Stimulated activated CD4-positive, alpha-beta T cell treated with anti-CD3 and anti-CD28 coated beads, TNF-alpha, amount 100 ng/mL, for 48 hours (primary cell): Measurements from ENCODE around the gene PRMT7.

Experiments
- DNase-seq, 3 donors: peaks; one replicate each; pipeline ENCODE4 v3.0.0-alpha.2; 2020; ENCODE audit warnings: low read depth in 3 of 3

PRMT7 gene

DNA sequence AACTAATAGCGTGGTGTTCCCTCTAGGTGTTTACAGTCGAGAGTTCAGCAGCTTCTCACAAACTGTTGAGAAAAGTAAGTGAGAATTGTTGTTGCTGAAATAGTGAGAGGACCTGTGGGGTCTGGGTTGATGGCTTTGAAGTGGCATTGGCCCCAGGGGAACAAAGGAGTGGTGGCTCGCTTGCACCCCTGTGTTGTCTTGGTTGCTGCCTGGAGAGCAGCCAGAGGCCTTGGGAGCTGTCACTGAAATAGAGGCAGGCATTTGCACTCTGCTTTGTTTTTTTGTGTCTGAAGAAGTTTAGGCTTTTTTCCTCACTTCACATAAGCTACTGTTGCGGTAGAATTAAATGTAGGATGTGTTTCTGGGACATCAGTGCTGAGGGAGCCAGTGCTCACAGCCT lies 36.8 kb downstream of the PRMT7 start:
- no peak for DNase-seq

GRCh38 chr16:68348639-68349445 lies 38.0 kb downstream of the PRMT7 start:
- DNase-seq, result no peak

DNA sequence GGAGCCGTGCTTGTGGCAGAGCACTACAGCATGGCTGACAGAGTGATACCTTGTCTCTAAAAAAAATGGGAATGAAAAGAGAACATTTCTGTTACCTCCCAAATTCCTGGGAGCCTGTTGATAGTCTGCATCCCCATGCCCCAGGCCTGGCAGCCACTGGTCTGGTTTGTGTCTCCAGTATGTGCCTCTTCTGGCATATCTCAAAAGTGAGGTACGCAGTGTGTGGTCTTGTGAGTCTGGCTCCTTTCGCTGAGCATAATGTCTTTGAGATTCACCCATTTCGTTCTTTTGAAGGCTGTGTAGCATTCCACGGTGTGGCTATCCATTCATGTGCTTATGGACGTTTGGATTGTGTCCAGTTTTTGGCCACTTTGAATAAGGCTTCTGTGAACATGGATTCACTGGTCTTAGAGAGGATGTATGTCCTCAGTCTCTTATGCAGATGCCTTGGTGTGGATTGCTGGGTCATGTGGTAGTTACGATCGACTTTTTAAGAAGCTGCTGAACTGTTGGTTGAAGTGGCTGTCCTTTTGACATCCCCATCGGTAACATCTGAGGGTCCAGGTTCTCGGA lies 39.1 kb downstream of the PRMT7 start:
- no peak for DNase-seq

GRCh38 chr16:68350813-68351350 lies 40.1 kb downstream of the PRMT7 start:
- DNase-seq, result no peak

DNA sequence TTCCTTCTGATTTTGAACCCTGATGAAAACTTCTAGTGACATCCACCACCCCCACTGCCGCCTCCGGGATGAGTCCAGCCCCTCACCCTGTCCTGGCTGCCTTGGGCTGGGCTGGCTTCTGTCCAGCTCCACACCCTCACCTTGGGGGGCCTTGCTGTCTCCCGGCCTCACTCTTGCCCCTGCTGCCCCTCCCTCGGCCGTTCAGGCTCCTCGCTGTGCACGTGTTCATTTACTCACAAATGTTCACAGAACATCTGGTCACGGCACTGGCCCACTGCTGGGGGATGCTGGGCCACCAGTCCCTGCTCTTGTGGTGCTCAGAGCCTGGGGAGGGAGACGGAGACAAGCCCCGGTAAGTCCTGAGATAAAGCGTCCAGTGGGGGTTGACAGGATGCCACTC lies 40.6 kb downstream of the PRMT7 start:
- DNase-seq, result no peak

DNA sequence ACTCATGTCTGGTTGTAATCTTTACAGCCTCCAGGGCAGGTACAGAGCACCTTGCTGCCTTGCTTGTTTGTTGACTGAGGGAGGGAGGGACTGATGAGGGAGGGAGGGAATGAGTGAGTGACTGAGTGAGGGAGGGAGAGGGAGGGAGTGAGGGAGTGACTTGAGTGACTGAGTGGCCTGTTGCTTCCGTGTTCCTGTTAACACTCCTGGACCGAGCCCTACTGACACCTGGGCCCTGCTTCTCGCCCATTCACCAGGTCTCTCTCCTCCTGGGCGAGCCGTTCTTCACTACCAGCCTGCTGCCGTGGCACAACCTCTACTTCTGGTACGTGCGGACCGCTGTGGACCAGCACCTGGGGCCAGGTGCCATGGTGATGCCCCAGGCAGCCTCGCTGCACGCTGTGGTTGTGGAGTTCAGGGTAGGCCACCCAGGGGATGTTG lies 41.2 kb downstream of the PRMT7 start:
- no peak for DNase-seq

DNA sequence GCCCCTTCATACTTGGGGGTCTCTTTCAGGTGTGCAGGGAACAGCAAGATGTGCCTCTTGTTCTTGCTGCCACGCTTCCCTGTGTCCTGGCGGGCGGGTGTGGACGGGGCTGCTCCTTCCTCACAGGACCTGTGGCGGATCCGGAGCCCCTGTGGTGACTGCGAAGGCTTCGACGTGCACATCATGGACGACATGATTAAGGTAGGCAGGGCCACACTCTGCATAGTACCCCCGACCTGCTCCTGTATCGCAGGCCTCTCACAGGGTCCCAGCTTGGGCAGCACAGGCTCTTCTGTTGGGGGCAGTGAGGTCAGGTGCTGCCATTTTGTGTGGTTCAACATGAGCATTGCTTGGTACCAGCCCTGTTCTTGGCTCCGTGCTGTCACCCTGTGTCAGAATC lies 42.5 kb downstream of the PRMT7 start:
- DNase-seq, result no peak

DNA sequence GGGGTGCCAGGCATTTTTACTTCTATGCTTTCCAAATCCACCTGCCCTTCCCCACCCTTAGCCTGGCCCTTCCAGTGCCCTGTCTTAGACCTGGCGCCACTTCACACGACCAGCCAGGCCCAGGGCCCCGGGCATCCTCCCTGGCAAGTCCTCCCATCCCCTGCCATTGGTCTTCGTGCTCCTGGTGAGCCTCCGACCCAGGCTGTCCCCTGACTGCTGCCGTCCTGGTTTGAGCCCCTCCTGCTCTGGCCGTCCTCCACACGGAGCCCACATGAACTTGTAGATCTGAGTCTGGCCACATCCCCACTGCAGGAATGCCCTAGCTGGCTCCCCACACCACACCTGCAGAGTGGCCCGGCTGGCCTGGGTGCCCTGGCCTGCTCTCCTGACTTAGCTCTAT lies 44.0 kb downstream of the PRMT7 start:
- no peak for DNase-seq

DNA sequence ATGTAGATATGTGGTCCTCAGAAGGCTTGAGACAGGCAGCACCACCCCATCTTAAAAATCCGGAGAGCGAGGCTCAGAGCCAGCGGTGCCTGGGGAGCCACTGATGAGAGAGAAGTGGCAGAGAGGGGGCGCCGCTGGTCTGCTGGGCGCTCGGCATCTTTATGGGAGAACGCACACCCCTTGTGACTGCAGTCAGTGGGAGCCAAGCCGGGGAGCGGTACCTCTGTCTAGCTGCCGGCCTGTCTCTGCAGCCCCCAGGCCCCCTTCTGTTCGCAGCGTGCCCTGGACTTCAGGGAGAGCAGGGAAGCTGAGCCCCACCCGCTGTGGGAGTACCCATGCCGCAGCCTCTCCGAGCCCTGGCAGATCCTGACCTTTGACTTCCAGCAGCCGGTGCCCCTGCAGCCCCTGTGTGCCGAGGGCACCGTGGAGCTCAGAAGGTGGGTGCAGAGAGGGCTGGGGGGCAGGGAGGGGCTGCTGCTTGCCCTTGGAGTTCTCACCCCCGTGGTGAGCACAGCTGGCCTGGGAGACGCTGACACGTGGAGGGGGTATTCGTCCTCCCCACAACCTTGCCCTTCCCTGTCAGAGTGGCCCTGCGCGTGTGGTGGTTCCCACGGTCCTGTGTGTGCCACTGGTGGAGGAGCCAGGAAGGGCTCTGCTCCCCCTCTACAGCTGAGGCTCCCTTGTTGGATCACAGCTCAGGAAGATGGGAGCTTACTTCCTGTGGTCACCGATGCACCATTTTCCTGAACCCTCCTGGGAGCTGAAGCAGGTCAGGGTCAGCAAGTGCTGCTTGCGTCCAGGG lies 44.8 kb downstream of the PRMT7 start:
- DNase-seq, result no peak

DNA sequence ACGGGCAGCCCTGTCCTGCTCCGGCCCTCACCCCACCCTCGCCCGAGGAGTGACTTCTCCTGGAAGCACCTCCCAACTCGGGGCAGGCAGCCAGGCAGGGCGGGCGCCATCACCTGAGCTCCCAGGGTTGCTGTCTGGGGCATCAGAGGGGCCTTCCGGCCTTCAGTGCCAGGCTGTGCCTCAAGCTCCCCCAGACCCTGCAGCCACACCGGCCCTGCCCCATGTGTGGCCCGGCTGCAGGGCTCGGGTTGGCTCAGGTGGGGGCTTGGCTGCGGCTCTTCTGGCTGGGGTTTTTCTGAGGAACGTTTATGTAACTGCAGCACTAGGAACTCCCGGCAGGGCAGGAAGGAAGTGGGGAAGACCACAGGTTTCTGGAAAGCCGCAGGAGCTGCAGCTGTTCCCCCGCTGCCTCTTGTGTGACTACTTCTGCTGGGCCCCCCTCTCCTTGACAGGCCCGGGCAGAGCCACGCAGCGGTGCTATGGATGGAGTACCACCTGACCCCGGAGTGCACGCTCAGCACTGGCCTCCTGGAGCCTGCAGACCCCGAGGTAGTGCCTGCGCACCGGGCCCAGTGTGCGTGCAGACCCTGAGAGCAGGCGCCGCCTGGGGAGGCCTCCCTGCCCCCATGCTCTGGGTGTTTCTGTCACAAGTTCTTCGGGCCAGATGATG lies 45.6 kb downstream of the PRMT7 start:
- peak in 2 of 3 donors; percentile 30 to 38 for DNase-seq

GRCh38 chr16:68356919-68357286 lies 46.1 kb downstream of the PRMT7 start:
- DNase-seq, result no peak

GRCh38 chr16:68357521-68357922 lies 46.7 kb downstream of the PRMT7 start:
- no peak for DNase-seq

- DNase-seq, result no peak
Measured at GRCh38 chr16:68357923-68358322, 47.1 kb downstream of the PRMT7 start.

GRCh38 chr16:68358951-68359350 lies 48.1 kb downstream of the PRMT7 start:
- no peak for DNase-seq

DNA sequence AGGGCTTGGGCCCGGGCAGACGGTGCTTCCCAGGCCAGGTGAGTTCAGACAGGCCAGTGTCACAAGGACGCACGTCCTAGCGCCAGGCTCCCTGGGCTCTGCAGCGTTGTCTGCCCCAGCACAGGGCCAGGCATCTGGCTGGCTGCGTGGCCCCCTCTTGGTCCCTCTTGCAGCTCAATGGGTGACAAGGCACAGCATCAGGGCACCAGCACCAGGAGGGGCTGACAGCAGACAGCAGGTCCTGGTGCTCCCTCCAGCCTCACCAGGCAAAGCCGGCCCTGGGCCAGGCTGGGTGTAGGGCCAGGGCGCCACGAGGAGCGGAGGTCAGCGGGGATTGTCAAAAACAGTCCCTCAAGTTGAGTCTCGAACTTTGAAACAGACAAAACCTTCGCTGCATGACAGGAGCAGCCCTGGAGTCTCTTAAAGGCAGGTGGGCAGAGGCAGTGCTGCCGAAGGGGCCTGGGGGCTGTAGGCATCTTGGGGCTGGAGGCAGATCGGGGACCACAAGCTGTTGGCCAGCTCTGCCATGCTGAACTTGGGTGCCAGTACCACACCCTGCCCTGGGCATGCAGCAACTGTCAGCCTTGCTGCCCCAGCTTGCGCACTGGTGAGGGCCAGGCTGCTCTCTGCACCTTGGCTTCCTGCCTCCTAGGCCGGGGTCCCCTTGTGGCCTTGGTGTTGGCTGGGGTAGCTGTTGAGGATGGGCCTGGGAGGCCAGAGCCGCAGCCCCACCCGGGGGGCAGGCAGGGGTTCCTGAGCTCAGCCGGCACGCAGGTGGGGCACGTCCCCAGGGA lies 48.8 kb downstream of the PRMT7 start:
- no peak for DNase-seq

- DNase-seq, result no peak
Measured at GRCh38 chr16:68360547-68360946, 49.7 kb downstream of the PRMT7 start.

- DNase-seq, result no peak
Measured at GRCh38 chr16:68360956-68361355, 50.1 kb downstream of the PRMT7 start.

- no peak for DNase-seq
Measured at GRCh38 chr16:68361485-68361884, 50.7 kb downstream of the PRMT7 start.

DNA sequence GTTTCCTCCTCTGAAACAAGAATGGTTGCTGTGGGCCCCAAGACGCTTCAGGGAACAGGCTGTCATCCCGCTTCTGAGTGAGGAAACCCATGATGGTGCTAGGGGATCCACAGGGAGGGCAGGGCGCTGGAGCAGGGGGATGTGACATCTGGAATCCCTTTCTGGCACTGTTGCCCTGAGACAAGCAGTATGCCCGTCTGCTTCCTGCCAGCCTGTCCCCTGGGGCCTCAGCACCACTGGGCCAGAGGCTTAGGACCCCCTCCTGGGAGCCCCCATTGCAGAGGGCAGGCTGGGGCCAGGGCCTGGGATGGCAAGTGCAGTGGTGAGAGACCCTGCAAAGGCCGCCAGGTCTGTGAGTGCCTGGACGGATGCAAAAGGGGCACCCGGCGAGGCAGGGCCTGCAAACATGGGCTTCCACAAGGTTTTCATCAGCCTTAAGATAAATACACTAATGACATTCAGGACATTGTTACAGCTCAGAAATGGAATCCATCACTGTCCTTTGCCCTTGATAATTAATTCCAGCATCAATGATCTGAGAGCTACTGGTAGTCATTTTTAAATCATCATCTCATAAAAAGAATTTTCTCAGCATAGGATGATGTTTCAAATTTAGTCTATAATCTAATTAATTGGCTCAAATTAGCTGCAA lies 51.6 kb downstream of the PRMT7 start:
- DNase-seq, result no peak

- no peak for DNase-seq
Measured at GRCh38 chr16:68362947-68363657, 52.3 kb downstream of the PRMT7 start.
